HG02885 (cell line): ENCODE results near the gene HDGFL2.

Experiments used
- ATAC-seq: cut with Tn5 transposase; IDR thresholded peaks from one replicate; pipeline ENCODE4 v1.9.1; 2021; ENCODE audit warnings: mild to moderate bottlenecking; ENCODE audit not compliant: unreplicated experiment, poor library complexity

Gene HDGFL2

DNA sequence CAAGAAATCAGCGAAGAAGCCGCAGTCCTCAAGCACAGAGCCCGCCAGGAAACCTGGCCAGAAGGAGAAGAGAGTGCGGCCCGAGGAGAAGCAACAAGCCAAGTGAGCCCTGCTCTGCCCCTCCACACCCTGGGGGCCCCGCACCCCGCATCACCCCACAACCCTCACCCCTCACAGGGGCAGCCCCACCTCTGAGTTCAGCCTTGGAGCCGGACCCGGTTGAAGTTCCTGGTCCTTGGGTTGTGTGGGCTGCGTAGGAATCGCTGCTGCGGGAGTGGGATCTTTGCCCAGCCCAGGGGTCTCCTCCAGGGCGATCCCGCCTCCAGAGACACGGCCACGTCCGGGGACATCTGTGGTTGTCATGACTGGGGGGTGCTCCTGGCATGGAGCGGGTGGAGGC is 24.2 kb downstream of the HDGFL2 start:
- ATAC-seq = no peak

- ATAC-seq = no peak
Measured at GRCh38 chr19:4497770-4498389, 25.8 kb downstream of the HDGFL2 start.

GRCh38 chr19:4498694-4499093 is 26.6 kb downstream of the HDGFL2 start:
- ATAC-seq = no peak

GRCh38 chr19:4499318-4499717 is 27.2 kb downstream of the HDGFL2 start:
- no peak for ATAC-seq

DNA sequence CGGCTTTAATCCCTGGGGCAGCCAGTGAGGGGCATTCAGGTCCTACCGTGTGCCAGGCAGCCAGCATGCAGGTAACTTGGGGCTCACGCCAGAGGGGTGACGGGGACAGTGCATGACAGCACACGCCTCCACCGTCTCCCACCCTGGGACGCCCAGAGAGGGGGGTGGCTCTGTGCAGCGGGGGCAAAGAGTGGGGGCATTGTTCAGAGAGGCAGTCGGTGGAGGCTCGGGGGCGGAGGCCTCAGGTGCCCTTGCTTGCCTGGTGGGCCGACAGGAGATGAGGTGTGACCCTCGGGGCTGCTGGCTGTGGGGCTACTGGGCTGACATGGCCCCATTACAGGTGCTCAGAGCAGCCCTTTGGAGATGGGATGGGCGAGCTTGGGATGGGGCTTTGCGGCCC is 27.8 kb downstream of the HDGFL2 start:
- ATAC-seq = no peak

GRCh38 chr19:4500841-4501591 is 28.9 kb downstream of the HDGFL2 start:
- no peak for ATAC-seq

GRCh38 chr19:4501691-4502090 is 29.6 kb downstream of the HDGFL2 start:
- ATAC-seq = no peak

DNA sequence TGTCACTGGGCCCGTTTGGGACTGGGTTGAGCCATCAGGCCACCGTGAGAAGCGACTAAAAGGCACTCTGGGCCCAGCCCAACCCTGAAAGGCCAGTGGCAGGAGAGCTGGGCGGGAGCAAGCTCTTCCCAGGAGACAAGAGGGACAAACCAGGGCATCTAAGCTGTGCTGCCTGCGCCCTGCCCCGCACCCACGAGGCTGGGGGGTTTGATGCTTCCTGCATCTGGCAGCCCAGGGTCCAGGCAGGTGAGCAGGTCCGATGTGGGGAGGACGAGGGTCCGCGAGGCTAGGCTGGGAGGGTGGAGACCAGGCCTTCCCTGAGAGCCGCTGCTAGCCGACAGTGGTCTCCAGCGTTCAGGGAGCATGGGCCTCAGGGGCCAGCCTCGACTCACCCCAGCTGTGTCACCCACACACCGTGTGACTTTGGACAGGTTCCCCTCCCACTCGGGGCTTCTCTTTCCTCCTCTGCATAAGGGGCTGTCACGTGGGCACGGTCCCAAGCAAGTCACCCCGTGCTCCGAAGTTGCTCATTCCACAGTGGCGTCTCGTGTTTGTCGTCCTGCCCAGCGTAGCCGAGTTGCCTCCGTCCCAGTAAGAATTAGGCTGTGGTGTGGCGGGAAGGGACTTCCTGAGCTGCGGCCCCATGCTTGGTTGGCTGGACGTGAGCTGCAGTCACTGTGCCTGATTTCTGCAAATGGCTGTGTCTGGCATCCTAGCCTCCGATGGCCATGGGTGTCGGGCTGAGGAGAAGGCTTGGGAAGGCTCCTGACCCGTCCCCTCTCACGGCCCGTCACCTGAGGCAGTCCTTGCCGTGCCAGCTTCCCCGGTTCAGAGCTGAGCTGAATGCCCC is 30.4 kb downstream of the HDGFL2 start:
- ATAC-seq = no peak

GRCh38 chr19:4503132-4503824 is 31.2 kb downstream of the HDGFL2 start:
- ATAC-seq = no peak

GRCh38 chr19:4503825-4504170 is 31.7 kb downstream of the HDGFL2 start:
- no peak for ATAC-seq

DNA sequence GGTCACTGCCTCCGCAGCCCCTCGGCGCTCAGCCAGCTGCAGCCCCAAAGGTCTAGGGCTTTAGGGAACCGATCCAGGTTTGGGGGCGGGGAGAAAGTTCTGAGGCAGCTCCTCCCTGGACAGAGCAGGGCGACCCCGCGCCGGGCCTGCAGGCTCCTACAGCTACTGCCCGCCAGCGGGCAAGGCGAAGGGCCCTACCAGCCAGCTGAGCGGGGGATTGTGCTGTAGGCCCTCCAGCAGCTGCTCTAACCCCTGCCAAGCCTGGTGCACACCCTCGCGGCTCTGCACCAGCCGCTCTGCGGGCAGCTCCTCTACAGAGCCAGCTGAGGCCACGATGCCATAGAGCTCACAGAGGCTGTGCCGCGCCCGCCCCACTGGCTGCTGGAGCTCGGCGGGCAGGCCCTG is 32.2 kb downstream of the HDGFL2 start:
- no peak for ATAC-seq

- no peak for ATAC-seq
Measured at GRCh38 chr19:4504891-4505569, 32.9 kb downstream of the HDGFL2 start.

- no peak for ATAC-seq
Measured at GRCh38 chr19:4505570-4506448, 33.7 kb downstream of the HDGFL2 start.

DNA sequence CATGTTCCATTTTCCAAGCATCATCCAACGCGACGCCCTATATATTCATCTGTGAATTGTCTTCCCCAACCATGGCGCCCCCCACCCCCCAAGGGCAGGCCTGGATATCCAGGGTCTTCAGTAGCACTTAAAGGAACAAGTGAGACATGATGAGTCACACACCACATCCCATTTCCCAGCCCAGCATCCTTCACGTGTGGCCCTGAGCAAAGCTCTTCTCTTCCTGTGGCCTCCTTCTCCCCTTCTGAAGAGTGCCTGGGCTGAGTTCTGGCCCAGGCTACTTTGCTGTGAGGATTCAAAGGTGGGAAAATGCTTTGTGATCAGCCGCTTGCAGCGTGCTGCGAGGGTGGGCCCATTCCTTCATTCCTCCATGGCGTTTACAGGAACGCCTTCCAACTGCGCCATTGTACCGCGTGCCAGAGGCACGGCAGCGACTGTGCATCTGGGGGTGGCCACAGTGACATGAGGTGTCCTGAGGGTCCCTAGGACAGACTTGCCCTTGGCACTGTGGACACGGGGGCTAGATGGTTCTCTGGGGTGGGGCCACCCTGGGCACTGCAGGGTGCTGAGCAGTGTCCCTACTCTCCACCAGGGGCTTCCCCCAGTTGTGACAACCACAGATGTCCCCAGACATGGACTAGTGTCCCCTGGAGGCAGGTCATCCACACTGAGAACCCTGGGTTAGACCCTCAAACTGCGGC is 34.5 kb downstream of the HDGFL2 start:
- ATAC-seq = no peak

GRCh38 chr19:4507150-4507452 is 35.0 kb downstream of the HDGFL2 start:
- ATAC-seq = no peak

- no peak for ATAC-seq
Measured at GRCh38 chr19:4507804-4508203, 35.7 kb downstream of the HDGFL2 start.

GRCh38 chr19:4508698-4509097 is 36.6 kb downstream of the HDGFL2 start:
- ATAC-seq = no peak

- no peak for ATAC-seq
Measured at GRCh38 chr19:4510435-4511255, 38.5 kb downstream of the HDGFL2 start.
